GM11168 (cell line): ENCODE results near the gene RAB11B.
"Not testable (repeated sequence)": the region's sequence is repeated elsewhere in the genome, so short reads cannot be mapped to it uniquely, and the experiment has no call there.

ENCODE experiments used
- in situ Hi-C: fragments of 300-500 bp; cut with MboI; formaldehyde crosslinking; loops from one replicate; pipeline ENCODE4 v1.12.0; 2022; ENCODE audit warnings: low sequenced_read_pairs; ENCODE audit not compliant: unreplicated experiment

The RAB11B gene

GRCh38 chr19:8370176-8371010, 19.8 kb upstream of the RAB11B start:
- in situ Hi-C loops, result no loop called here

GRCh38 chr19:8371011-8371804, 19.0 kb upstream of the RAB11B start:
- in situ Hi-C loops, result no loop called here

GRCh38 chr19:8373867-8374813, 16.0 kb upstream of the RAB11B start:
- in situ Hi-C loops, result no loop called here

GRCh38 chr19:8375766-8376165, 14.4 kb upstream of the RAB11B start:
- in situ Hi-C loops, result not testable (repeated sequence)

- in situ Hi-C loops, result not testable (repeated sequence)
Observed at GRCh38 chr19:8376373-8376974, 13.7 kb upstream of the RAB11B start.

- in situ Hi-C loops, result no loop called here
Observed at GRCh38 chr19:8377598-8377997, 12.6 kb upstream of the RAB11B start.

- in situ Hi-C loops, result not testable (repeated sequence)
Observed at GRCh38 chr19:8379156-8379891, 10.8 kb upstream of the RAB11B start.

- in situ Hi-C loops, result not testable (repeated sequence)
Observed at GRCh38 chr19:8384569-8384968, 5.6 kb upstream of the RAB11B start.

GRCh38 chr19:8385103-8385502, 5.1 kb upstream of the RAB11B start:
- in situ Hi-C loops, result not testable (repeated sequence)

GRCh38 chr19:8385566-8385965, 4.6 kb upstream of the RAB11B start:
- in situ Hi-C loops, result not testable (repeated sequence)

- in situ Hi-C loops, result not testable (repeated sequence)
Observed at GRCh38 chr19:8386419-8386818, 3.7 kb upstream of the RAB11B start.

GRCh38 chr19:8386990-8387389, 3.2 kb upstream of the RAB11B start:
- in situ Hi-C loops, result no loop called here

GRCh38 chr19:8387688-8388611, 2.2 kb upstream of the RAB11B start:
- in situ Hi-C loops, result no loop called here

- in situ Hi-C loops, result no loop called here
Observed at GRCh38 chr19:8388612-8388958, 1.6 kb upstream of the RAB11B start.

- in situ Hi-C loops, result no loop called here
Observed at GRCh38 chr19:8390617-8390981, 439 bp downstream of the RAB11B start.

GRCh38 chr19:8391198-8392016, 1.2 kb downstream of the RAB11B start:
- in situ Hi-C loops, result no loop called here

- in situ Hi-C loops, result no loop called here
Observed at GRCh38 chr19:8392017-8392591, 1.9 kb downstream of the RAB11B start.
